Epithelial cell of proximal tubule (primary cell): Measurements from ENCODE around the gene TMEM94. TPM values are rescaled to one million over a fixed set of nuclear protein-coding genes. Genes with fewer than 3 reads are reported as not detected.
"Not testable (repeated sequence)": the region's sequence is repeated elsewhere in the genome, so short reads cannot be mapped to it uniquely, and the experiment has no call there.

Experiments used
- DNase-seq: peaks from one replicate; pipeline ENCODE4 v3.0.0-alpha.2; 2011; ENCODE audit warnings: low read depth
- H3K4me3 ChIP-seq: 2 replicates; pipeline ENCODE4 v1.5.1; 2011; ENCODE audit warnings: low read depth, mild to moderate bottlenecking, low read length
- total RNA-seq: library from RNA; depleted of rRNA; stranded (reverse); fragments of >200 nt; gene quantifications from 2 replicates; pipeline ENCODE4 v1.2.3, GENCODE V29; 2015
- TF ChIP-seq, protein P1 (sequence below): conservative IDR thresholded peaks from 2 replicates; pipeline ENCODE4 v1.5.1; 2012; ENCODE audit warnings: low read depth, mild to moderate bottlenecking, low read length

Gene TMEM94
- total RNA-seq, 1 donor from 2014 or later, result 65.3 TPM

DNA sequence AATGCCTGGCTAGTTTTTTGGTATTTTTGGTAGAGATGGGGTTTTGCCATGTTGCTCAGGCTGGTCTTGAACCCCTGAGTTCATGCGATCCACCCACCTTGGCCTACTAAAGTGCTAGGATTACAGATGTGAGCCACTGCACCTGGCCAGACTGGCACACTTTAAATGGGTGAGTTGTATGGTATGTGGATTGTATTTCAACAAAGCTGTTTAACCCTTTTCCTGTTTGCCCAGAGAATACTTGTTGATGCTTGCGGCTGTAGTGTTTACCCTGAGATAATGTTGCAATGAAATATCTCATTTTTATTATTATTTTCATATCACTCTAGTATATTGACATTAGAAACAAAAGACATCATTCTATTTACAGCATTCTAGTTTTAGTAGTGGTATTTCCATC is 17.1 kb upstream of the TMEM94 start:
- no peak for DNase-seq
- TF ChIP-seq, protein P1, sequence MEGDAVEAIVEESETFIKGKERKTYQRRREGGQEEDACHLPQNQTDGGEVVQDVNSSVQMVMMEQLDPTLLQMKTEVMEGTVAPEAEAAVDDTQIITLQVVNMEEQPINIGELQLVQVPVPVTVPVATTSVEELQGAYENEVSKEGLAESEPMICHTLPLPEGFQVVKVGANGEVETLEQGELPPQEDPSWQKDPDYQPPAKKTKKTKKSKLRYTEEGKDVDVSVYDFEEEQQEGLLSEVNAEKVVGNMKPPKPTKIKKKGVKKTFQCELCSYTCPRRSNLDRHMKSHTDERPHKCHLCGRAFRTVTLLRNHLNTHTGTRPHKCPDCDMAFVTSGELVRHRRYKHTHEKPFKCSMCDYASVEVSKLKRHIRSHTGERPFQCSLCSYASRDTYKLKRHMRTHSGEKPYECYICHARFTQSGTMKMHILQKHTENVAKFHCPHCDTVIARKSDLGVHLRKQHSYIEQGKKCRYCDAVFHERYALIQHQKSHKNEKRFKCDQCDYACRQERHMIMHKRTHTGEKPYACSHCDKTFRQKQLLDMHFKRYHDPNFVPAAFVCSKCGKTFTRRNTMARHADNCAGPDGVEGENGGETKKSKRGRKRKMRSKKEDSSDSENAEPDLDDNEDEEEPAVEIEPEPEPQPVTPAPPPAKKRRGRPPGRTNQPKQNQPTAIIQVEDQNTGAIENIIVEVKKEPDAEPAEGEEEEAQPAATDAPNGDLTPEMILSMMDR, result no peak
- no peak overlapping the region for H3K4me3 ChIP-seq

DNA sequence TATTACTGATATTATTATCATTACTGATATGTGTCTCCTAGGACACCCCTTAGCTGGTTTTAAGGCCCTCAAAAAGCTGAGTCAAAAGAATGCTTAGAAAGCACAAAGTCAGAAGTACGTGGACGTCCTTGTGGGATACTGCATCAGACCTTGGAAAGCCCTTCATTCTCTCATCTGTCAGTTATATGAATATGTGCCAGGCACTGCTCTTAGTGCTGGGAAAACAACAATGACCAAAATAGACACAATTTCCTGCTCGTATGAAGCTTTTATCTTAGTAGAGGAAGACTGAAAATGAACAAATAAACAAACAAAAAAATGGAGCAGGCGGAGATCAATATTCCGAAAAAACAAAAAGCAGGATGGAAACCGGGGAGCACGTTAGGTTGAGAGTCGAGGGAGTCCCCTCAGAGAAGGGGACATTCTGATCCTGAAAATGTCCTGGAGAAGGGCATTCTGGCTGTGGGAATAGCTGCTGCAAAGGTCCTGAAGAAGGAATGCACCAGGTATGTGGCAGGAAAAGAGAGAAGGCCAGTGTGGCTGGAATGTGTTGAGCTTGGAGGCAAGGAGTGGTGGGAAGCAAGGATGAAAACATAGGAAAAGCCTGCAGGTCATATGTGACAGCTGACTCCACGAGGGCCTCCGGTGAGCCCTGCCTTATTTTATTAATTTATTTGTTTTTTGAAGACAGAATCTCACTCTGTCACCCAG is 15.5 kb upstream of the TMEM94 start:
- H3K4me3 ChIP-seq, result no peak overlapping the region
- TF ChIP-seq, protein P1, result no peak
- no peak for DNase-seq

DNA sequence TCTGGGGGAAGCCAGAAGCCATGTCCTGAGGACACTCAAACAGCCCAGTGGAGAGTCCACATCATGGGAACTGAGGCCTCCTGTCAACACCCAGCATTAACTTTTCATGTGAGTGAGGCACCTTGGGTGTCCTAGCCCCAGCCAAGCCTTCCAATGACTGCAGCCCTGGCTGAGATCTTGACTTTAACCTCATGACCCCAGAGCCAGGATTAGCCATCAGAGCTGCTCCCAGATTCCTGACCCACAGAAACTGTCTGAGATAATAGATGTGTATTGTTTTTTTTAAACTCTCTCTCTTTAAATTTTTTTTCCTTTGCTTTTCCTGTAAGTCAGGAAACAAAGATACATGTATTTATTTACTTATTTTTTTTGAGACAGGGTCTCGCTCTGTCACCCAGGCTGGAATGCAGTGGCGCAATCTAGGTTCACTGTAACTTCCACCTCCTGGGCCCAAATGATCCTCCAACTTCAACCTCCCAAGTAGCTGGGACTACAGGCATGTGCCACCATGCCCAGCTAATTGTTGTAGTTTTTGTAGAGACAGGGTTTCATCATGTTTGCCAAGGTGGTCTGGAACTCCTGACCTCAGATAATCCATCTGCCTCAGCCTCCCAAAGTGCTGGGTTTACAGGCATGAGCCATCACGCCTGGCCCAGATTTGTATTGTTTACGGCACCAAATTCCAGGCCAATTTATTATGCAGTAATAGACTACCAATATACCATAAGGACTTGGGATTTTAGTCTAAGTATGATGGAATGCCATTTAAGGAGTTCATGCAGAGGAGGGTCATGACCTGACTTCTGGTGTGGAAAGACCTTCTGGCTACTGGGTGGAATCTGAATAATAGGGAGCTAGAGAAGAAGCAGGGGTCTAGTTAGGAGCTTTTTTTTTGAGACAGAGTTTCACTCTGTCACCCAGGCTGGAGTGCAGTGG is 14.0 kb upstream of the TMEM94 start:
- TF ChIP-seq, protein P1, result no peak
- DNase-seq, result no peak
- H3K4me3 ChIP-seq, result no peak overlapping the region

DNA sequence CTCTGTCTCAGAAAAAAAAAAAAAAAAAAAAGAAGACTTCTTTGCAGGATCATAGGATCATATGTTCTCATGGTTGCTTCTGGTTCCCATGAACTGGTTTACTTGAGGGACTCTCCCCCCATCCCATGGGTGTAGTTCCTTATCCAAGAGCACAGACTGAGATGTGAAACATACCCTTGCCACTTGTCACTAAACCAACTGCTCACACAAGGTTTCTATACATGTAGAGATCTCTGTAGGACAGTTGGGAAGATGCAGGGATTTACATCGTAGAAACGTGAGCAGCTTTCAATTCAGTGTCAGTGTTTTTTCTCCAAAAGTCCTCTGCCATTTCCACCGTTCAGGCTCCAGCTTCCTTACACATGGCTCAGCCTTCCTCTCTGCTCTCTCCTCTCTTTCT is 11.1 kb upstream of the TMEM94 start:
- DNase-seq, result no peak
- TF ChIP-seq, protein P1, result no peak
- no peak overlapping the region for H3K4me3 ChIP-seq

DNA sequence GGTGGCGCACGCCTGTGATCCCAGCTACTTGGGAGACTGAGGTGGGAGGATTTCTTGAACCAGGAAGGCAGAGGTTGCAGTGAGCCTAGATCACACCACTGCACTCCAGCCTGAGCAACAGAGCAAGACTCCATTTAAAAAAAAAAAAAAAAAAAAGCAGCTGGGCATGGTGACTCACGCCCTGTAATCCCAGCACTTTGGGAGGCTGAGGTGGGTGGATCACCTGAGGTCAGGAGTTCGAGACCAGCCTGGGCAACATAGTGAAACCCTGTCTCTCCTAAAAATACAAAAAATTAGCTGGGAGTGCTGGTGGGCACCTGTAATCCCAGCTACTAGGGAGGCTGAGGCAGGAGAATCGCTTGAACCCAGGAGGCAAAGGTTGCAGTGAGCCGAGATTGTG is 10.5 kb upstream of the TMEM94 start:
- DNase-seq, H3K4me3 ChIP-seq: not testable (repeated sequence)

DNA sequence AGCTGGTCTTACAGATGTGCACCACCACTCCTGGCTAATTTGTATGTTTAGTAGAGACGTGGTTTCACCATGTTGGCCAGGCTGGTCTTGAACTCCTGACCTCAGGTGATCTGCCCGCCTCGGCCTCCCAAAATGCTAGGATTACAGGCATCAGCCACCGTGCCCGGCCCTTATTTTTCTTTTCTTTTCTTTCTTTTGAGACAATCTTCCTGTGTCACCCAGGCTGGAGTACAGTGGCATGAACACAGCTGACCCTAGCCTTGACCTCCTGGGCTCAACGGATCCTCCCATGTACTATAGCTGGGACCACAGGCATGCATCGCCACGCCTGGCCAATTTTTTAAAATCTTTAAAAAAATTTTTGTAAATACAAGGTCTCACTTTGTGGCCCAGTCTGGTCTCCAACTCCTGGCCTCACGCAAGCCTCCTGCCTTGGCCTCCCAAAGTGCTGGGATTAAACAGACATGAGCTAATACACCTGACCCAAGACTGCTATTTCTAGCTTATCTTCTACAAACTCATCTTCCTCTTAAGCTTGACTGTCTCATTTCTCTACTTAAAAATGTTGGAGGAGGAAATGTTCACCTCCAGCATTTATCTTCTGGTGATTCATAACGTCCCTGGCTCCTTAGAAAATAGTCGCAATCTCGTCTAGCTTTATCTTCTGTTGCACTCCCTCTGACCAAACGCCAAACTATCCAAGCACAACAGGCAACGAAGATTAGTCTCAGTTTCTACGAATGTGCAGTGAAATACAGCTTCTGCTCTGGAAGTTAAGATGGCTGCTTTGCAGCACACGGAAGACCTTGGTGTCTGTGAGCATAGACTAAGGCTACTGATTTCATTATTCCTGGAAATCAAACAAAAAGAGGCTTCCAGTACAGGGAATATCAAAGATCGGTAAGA is 8.2 kb upstream of the TMEM94 start:
- no peak for DNase-seq
- TF ChIP-seq, protein P1, result no peak
- no peak overlapping the region for H3K4me3 ChIP-seq

DNA sequence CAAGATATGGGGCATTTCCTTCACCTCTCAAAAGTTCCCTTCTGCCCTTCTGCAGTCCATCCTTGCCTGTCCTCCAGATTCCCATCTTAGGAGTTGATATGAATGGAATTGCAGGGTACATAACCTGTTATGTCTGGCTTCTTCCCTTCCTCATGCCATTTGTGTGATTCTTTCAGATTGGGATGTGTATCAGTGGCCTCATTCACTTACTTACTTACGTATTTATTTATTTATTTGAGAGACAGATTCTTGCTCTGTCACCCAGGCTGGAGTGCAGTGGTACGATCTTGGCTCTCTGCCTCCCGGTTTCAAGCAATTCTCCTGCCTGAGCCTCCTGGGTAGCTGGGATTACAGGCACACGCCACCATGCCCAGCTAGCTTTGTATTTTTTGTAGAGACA is 6.2 kb upstream of the TMEM94 start:
- TF ChIP-seq, protein P1, result no peak
- no peak for DNase-seq
- H3K4me3 ChIP-seq, result no peak overlapping the region
